GM19468 (cell line): Measurements from ENCODE around the gene PRDX2.
"Not testable (repeated sequence)": the region's sequence is repeated elsewhere in the genome, so short reads cannot be mapped to it uniquely, and the experiment has no call there.

Experiments
- ATAC-seq: cut with Tn5 transposase; IDR thresholded peaks from one replicate; pipeline ENCODE4 v1.9.1; 2021; ENCODE audit warnings: mild to moderate bottlenecking, moderate library complexity, moderate number of reproducible peaks; ENCODE audit not compliant: unreplicated experiment; ENCODE audit errors: extremely low read depth

PRDX2 gene

GRCh38 chr19:12801466-12802266, at the start of gene PRDX2, which contains the start of gene THSD8:
PRDX2 (minus strand) TSS chr19:12801800; CDS start chr19:12801261, 539 bp downstream.
THSD8 (plus strand) TSS chr19:12802069; CDS start chr19:12802072, 3 bp downstream.
- no peak for ATAC-seq

- no peak for ATAC-seq
Observed at GRCh38 chr19:12847159-12848139, 45.8 kb upstream of the PRDX2 start.

- ATAC-seq = not testable (repeated sequence)
Observed at GRCh38 chr19:12846613-12847012, 45.0 kb upstream of the PRDX2 start.

GRCh38 chr19:12843999-12844732, 42.6 kb upstream of the PRDX2 start:
- ATAC-seq = no peak

GRCh38 chr19:12843328-12843727, 41.7 kb upstream of the PRDX2 start:
- ATAC-seq = no peak

GRCh38 chr19:12842511-12842910, 40.9 kb upstream of the PRDX2 start:
- no peak for ATAC-seq

GRCh38 chr19:12841094-12841493, 39.5 kb upstream of the PRDX2 start:
- no peak for ATAC-seq

DNA sequence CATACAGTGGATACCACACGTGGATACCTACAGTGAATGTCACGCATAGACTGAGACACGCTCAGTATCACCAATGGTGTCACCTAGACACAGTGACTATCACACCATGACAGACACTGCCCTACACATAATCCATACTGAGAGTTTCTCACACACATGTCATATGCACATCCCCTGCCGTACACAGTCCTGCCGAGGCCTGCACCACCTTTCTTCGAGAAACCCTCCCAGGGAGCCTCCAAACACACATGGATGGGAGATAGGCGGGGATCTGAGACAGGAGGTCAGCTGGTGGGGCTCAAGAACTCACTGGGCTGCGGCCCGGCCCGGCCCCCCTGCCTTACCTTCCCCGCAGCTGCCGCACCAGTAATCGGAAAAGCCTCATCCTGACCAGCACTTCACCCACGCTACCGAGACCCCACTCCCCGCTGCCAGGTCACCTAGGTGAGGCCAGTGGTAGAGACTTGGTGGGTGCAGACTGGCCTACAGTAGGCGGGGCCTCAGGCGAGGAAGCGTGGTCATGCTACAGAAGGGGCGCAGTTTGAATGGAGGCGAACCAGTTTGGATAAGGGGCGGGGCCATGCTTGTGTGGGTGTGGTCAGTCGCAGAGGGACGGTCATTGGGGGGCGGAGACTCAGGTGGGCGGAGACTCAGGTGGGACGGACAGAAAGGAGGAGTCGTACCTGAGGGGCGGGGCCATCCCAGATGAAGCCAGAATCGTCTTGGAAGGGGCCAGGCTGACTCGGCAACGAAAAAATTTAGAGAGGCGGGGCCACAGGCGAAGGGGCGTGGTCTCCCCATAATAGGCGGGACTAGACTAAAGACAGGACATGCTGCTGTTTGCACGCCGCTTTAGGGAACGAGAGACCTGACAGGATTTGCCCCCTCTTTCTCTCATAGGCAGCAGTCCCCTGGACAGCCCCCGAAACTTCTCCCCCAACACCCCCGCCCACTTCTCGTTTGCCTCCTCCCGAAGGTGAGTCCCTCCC, 38.8 kb upstream of the PRDX2 start:
- ATAC-seq = no peak

DNA sequence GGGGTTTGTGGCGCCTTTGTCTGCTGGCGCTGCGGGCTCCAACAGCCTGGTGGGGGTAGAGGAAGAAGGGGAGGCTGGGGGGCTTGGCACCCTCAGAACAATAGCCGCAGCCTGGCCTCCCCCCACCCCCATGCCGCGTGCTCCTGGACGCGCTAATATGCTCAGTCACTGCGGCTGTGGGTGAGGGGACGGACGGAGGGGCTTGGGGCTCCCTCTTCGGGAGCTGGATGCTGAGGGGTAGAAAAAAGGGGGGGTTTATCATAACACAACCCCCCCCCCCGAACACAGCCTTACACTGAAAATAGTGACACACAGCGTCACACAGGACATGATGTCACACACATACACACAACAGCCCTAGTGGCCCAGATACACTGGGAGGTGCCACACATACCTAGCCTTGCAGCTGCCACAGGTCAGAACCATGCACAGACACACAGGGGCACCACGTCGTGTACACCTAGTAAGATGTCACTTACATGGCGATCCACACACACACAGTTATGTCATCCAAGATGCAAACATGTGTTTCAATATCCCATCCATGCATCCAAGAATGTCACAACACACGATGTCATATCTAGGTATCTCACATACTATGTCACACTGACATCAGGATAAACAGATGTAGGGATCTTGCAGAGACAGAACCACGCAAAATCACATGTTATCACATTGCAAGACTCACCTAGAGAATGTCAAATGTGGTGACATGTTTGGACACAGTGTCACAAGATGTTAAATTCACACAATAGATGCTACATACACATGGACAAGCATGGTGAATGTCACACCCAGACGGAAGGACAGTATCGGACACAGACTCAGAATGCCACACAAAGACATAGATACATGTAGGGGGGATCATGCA, 37.5 kb upstream of the PRDX2 start:
- no peak for ATAC-seq

DNA sequence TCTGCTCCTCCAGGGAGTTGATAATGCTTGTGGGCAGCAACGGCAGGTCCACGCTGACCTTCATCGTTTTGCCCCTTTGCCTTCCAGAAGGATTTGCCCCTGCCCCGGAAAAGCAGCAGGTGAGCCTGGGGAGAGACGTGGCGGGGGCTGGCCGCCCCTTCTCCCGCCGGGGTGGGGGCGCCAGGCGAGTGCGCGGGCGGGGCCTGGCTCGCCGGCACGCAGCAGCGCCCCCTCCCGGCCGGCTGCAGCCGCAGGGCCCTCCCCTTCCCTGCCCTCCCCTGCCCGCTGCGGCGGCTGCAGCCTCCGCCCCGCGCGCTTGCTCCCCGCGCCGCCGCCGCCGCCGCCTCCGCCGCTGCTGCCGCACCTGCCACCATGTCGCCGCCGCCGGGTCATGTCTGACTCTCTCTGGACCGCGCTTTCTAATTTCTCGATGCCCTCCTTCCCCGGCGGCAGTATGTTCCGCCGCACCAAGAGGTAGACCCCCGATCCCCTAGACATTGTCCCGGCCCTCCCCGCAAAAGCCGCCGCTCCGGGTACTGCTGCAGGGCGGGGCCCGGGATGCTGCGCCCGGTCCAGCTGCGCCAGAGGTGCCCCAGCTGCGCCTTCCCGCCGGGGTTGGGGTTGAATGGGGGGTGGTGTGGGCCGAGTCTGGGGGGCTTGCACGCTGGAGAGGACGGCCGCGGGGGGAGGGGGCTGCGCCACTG, 36.7 kb upstream of the PRDX2 start, which contains the start of gene MAST1:
Gene MAST1, plus strand, starts transcription at position 334 of the 704 bp plus-strand sequence. Its CDS starts 58 bp downstream, at position 392.
- no peak for ATAC-seq

GRCh38 chr19:12837225-12837624, 35.6 kb upstream of the PRDX2 start:
- no peak for ATAC-seq

GRCh38 chr19:12836529-12836863, 34.9 kb upstream of the PRDX2 start:
- no peak for ATAC-seq

- no peak for ATAC-seq
Observed at GRCh38 chr19:12834976-12835757, 33.6 kb upstream of the PRDX2 start.

DNA sequence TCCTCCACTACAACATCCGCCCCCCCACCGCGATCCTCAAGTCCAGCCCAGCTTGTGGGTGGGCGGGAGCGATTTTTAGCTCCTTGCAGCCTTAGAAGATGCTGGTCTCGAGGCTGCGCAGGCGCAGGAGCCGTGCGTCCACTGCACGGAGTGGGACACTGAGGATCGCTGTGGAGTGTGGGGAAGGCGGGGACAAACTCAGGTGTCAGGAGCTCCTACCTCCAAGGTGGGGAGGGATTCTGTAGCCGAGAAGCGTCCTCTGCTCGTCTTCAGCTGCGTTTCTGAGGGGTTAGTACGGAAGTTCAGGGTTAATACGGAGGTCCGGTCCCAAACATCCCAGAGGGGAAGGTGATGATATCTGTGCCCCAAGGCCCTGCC, 33.0 kb upstream of the PRDX2 start, which contains the start of gene RTBDN:
Gene RTBDN, minus strand, starts transcription at position 14 of the 378 bp plus-strand sequence. CDS start 4,600 bp downstream, outside the sequence.
- no peak for ATAC-seq

DNA sequence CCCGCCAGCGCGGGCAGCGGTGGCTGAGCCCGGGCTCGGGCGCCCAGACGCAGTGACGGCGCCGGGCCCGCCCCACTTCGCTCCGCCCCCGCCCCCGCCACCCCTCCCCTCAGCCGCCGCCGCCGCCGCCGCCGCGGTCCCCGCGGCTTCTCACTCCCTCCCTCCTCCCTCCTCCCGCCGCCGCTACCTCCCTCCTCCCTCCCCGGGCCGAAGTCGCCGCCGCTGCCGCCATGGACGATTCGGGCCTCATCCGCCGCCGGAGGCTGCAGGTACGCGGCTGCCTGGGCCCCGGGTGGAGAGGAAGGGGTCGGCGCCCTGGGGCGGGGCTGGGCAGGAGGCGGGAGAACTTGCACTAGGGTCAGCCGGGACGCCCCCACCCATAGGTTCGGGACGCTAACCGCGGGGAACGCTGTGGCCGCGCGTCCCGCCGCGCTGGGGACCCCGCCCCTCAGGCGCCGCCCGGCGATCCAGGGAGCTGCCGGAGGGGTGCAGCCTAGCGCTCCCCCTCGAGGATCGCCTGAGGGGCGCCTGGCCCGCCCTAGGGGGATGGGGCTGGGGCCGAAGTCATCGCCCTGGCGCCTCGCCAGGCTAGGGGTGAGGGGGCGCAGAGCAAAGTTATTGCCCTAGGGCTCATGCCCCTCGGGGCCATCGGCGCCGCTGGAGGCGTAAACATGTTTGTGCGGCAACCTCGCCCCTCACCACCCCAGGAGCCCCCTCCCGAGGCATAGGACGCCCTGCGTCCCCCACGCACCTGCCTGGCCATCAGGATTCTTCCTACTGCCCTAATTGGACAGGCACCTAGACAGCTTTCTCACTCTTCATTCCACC, 32.4 kb upstream of the PRDX2 start:
- ATAC-seq = no peak

GRCh38 chr19:12833418-12833737, 31.8 kb upstream of the PRDX2 start:
- ATAC-seq = no peak
